Stimulated activated CD4-positive, alpha-beta T cell treated with anti-CD3 and anti-CD28 coated beads, Interleukin-15, amount 100 ng/mL, for 48 hours (primary cell): ENCODE results near the gene PTS.
"Not testable (repeated sequence)": the region's sequence is repeated elsewhere in the genome, so short reads cannot be mapped to it uniquely, and the experiment has no call there.

Experiments
- DNase-seq, 2 donors: peaks; one replicate each; pipeline ENCODE4 v3.0.0-alpha.2; 2020; ENCODE audit warnings: low read depth in 2 of 2

PTS gene

GRCh38 chr11:112226062-112226830 lies at the start of gene PTS:
Gene PTS, plus strand, starts transcription at chr11:112226428. Its CDS starts 16 bp downstream, at chr11:112226444.
- peak; percentile 67 to 75 for DNase-seq

- no peak for DNase-seq
Observed at GRCh38 chr11:112177589-112177988, 48.6 kb upstream of the PTS start.

DNA sequence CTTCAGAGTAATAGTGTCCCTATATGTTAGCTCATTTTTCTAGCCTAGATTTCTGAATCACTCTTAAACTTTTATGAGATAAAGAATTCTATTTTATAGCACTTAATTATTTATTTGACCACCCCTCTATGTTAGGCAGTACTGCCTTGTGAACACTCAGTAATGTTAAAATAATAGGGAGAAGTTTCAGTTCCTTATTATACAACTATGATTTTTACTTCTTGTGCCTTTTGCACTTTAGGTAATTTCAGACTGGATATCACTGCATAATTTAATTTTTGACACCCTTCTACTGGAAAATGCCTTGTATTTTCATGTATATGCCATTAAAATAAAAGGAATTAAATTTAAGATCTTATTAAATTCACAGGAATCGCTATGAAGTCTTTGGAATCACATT lies 47.8 kb upstream of the PTS start:
- no peak for DNase-seq

- DNase-seq, result no peak
Observed at GRCh38 chr11:112178936-112179335, 47.3 kb upstream of the PTS start.

GRCh38 chr11:112179601-112180000 lies 46.6 kb upstream of the PTS start:
- DNase-seq, result no peak

DNA sequence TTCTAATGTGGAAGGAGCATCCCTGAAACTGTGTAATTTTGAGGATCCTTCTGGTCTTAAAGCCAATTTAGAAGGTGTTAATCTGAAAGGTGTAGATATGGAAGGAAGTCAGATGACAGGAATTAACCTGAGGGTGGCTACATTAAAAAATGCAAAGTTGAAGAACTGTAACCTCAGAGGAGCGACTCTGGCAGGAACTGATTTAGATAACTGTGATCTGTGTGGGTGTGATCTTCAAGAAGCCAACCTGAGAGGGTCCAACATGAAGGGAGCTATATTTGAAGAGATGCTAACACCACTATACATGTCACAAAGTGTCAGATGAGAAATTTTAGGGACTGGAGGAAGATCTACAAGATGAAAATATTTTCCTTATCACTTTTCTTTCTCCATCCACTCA lies 43.4 kb upstream of the PTS start:
- DNase-seq, result no peak

DNA sequence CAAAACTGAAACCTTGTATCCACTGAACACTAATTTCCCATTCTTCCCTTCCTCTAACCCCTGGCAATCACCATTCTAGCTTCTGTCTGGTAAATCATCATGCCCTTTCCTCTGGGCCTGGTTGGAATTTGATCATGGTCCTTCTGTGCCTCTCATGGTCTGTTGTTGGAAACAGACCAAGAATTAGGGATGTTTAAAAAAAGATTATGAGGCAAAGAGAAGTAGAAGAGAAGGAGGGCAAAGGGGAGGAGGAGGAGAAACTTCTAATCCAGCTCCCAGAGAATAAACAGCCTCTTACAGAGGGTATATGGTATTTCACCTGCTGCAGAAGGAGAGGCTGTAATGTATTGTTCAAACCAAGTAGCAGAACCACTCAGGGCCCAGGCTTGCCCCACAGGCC lies 40.3 kb upstream of the PTS start:
- no peak for DNase-seq

GRCh38 chr11:112186304-112186703 lies 39.9 kb upstream of the PTS start:
- no peak for DNase-seq

DNA sequence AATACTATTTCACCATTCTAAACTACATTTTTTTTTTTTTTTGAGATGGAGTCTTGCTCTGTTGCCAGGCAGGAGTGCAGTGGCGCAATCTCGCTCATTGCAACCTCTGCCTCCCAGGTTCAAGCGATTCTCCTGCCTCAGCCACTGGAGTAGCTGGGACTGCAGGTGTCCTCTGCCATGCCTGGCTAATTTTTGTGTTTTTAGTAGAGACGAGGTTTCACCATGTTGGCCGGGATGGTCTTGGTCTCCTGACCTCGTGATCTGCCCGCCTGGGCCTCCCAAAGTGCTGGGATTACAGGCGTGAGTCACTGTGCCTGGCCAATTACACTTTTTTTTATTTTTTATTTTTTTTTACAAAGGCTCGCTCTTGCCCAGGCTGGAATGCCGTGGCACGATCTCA lies 31.1 kb upstream of the PTS start:
- DNase-seq, result not testable (repeated sequence)

DNA sequence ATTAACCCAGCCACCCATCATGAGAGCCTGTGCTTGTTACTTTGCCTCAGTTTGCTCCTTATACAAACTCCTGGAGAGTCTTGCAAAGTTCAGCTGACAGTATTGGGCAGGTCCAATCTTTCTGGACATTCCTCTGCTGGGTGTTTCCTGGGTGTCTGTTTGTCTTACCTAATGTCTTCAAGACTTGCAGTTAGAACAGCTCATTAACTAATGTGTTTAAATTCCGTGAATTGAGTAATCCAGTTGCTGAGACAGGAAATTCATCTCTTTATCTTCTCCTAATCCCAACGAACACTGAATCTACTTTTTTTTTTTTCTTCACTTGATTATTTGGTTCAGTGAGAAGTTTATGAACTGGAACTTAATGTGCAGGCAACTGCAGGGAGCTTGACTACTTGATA lies 30.3 kb upstream of the PTS start:
- DNase-seq, result no peak

DNA sequence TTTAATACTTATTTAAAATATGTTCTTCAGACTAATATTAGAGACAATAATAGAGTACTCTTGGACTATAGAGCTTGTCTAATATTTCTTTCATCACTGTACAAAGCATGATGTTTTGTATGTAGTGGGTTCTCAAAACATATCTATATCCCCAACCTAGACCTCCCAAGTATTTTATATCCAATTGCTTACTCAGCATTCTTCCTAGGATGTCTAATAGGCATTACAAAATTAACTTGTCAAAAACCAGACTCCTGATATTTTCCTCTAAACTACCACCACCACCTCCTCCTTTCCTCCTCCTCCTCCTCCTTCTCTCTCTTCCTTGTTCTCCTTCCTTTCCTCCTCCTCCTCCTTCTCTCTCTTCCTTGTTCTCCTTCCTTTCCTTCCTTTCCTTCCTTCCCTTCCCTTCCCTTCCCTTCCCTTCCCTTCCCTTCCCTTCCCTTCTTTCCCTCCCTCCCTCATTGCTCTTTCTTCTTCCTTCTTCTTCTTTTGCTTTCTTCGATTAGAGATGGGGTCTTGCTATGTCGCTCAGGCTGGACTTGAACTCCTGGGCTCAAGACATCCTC lies 29.6 kb upstream of the PTS start:
- DNase-seq, result no peak

DNA sequence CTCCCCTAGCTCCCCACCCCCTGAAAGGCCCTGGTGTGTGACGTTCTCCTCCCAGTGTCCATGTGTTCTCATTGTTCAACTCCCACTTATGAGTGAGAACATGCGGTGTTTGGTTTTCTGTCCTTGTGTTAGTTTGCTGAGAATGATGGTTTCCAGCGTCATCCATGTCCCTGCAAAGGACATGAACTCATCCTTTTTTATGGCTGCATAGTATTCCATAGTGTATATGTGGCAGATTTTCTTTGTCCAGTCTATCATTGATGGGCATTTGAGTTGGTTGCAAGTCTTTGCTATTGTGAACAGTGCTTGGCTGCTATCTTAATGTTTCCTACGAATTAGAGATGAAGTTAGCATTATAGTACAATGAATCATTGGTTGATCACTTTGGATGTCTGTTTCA lies 27.1 kb upstream of the PTS start:
- not testable (repeated sequence) for DNase-seq

DNA sequence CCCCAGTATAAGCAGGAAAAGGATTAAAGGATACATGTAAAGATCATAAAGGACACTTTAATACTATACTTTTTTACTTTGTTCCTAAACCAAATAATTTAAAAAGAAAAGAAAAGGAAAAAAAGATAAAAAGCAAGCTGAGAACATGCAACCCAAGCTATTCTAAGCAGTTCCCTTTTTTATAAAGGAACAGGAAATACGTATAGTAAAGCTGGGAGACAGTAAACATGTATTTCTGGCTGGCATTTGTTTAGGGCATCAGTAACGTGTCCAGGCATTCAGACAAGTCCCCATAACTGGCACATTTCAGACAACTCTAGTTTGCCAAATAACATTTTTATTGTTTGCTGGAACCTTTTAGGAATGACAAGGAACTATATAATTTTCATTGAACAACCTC lies 26.0 kb upstream of the PTS start:
- no peak for DNase-seq

DNA sequence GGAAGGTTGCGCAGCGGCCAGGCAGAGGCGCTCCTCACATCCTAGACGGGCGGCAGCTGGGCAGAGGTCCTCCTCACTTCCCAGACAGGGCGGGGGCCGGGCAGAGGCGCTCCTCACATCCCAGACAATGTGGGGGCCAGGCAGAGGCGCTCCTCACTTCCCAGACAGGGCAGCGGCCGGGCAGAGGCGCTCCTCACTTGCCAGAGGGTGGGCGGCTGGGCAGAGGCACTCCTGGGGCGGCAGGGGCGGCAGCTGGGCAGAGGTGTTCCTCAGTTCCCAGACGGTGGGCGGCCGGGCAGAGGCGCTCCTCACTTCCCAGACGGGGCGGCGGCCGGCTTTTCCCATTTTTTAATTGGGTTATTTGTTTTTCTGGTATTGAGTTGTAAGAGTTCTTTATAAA lies 20.2 kb upstream of the PTS start:
- no peak for DNase-seq

DNA sequence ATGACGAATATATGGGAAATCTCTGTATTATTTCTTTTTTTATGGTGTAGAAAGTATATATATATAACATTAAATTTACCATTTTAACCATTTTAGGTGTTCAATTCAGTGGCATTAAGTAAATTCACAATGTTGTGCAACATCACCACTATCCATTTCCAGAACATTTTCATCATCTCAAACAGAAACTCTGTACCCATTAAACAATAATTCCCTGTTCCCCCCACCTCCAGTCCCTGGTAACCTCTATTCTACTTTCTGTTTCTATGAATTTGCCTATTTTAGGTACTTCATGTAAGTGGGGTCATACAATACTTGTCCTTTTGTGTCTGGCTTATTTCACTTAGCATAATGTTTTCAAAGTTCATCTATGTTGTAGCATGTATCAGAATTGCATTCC lies 15.3 kb upstream of the PTS start:
- no peak for DNase-seq

- DNase-seq, result no peak
Observed at GRCh38 chr11:112211536-112211935, 14.7 kb upstream of the PTS start.

DNA sequence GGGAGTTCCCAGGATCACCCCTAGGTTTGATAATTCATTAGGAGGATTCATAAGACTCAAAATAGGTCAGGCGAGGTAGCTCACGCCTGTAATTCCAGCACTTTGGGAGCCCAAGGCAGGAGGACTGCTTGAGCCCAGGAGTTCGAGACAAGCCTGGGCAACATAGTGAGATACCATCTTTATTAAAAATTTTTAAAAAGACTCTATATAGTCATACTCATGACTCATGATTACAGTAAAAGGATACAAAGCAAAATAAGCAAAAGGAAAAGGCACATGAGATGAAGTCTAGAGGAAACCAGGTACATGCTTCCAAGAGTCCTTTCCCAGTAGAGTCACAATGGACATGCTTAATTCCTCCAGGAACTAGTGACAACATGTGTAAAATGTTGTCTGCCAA lies 13.9 kb upstream of the PTS start:
- DNase-seq, result no peak

GRCh38 chr11:112212710-112213109 lies 13.5 kb upstream of the PTS start:
- DNase-seq, result no peak

- no peak for DNase-seq
Observed at GRCh38 chr11:112213753-112214152, 12.5 kb upstream of the PTS start.

DNA sequence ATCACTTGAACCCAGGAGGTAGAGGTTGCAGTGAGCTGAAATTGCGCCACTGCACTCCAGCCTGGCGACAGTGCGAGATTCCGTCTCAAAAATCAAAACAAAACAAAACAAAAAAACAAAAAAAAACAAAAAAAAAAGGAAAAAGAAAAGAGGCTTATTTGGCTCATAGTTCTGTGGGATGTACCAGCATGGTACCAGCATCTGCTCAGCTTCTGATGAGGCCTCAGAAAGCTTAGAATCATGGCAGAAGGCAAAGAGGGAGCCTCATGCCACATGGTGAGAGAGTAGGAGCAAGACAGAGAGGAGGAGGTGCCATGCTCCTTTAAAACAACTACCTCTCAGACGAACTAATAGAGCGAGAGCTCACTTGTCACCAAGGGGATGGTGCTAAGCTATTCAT lies 10.6 kb upstream of the PTS start:
- no peak for DNase-seq

DNA sequence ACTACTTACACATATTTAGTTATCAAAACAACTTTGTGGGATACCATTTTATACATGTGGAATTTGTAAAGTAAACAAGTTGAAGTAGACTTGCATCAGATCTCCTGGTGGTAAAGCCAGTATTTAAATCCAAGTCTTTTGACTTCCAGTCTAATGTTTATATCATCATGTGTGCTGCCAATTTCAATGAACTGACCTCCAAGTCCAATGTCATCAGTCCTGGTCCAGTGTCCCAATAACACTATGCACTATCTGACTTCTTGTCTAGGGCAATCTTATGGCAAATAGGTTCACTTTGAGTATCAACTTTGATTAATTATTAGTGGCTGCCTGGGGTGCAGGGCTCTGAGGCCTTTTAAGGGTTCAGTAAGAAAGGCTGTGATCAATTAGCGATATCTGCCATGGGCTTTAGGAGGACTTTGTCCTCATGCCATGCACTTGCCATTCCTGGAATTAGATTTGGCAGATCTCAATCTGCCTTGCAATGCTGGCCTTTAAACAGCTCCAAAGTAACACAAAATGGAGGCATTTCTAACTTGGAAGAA lies 9.6 kb upstream of the PTS start:
- DNase-seq, result no peak

DNA sequence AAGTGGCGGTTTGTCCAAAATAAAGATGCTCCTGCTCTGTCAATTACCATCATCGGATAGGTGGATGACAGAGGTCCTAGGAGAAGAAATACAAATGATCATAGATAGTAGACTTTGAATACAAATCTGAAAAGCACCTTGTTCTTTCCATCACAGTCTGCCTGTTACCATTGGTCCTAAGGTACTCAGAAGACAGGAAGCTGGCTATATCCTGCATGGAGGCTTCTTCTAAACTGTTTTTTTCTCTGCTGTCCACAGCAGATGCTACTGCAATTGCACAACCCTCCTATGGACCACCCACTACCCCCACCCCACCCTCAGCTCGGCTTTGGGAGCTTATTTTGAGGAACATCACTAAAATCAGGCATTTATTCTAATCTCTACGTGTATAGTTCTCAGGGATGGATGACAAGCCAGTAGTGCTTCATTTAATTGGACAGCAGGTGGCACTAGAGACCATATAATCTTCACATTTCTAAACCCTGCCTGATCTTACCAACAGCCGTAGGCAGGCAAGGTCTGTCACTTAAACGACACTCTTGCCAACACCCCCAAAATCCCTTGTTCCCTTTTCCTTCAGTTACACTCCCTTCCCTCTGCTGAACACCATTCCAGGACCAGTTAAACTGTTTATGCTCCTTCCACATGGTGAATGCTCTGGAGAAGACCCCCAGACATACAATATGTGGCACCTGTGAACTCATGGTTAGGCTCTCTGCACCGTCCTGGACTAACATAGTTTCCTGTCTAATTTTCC lies 6.6 kb upstream of the PTS start:
- DNase-seq, result no peak
